ENCODE data around the gene NOP14. TPM values are rescaled to one million over a fixed set of nuclear protein-coding genes. Genes with fewer than 3 reads are reported as not detected.

Gene NOP14
- total and polyA plus RNA-seq, 2 experiments from 2014 or later, result 29.9 to 38.7 TPM

GRCh38 chr4:2962614-2963174, 512 bp downstream of the NOP14 start:
- peak overlapping the region; percentile 97 for H3K27ac Mint-ChIP-seq
- peak; percentile 41 for ATAC-seq

GRCh38 chr4:2961811-2962441, 1.3 kb downstream of the NOP14 start:
- no peak for ATAC-seq
- Histone ChIP-seq H3K4me3 (peak overlapping the region; percentile 76), H4K20me1 (replicated peaks; ENCODE audit: insufficient read depth) (peaks cover 7% of the 10 kb centered on the region), H3K27me3 (ENCODE audit: insufficient read depth) (peaks cover 11% of the 10 kb centered on the region), H3K4me1 (ENCODE audit: insufficient read depth) (0 out of 2 replicates have a peak, but pooled peaks cover 3% of the 10 kb centered on the region), H3F3A (replicated peaks; ENCODE audit: low read depth) (peaks cover 14% of the 10 kb centered on the region), H3K27ac (ENCODE audit: low read depth) (peak overlapping the region; percentile 39; the same call in 1 of the 2 replicates), H3K4me2 (peak overlapping the region; percentile 95), H3K36me3 (ENCODE audit: insufficient read depth) (peaks cover 11% of the 10 kb centered on the region), H3K79me2 (replicated peaks; ENCODE audit: insufficient read depth) (peaks cover 52% of the 10 kb centered on the region), H2AFZ (no peak overlapping the region), H3K9me2 (ENCODE audit: insufficient read depth) (no peaks in the 10 kb centered on the region)
- peak overlapping the region; percentile 89 for H3K4me3 Mint-ChIP-seq
- peaks cover 14% of the 10 kb centered on the region for H3K27me3 Mint-ChIP-seq (ENCODE audit: insufficient read depth, low read depth, poor library complexity)
- H3K27ac Mint-ChIP-seq, result no peak overlapping the region
- no peak for TF ChIP-seq NANOG (IDR thresholded peaks at IDR 0.05; ENCODE audit: borderline replicate concordance)
- no peak for TF ChIP-seq CREB1 (CRISPR knock-in tag; IDR thresholded peaks at IDR 0.05; ENCODE audit: low read depth)
- no peak for TF ChIP-seq REST (IDR thresholded peaks at IDR 0.05; ENCODE audit: unreplicated experiment)
- no peak for TF ChIP-seq ETS1 (IDR thresholded peaks at IDR 0.05)
- no peak for TF ChIP-seq EZH2 (IDR thresholded peaks at IDR 0.05; ENCODE audit: low read depth, unreplicated experiment)
- TF ChIP-seq ZNF331 (CRISPR knock-in tag; IDR thresholded peaks at IDR 0.05; ENCODE audit: low read depth), result no peak
- TF ChIP-seq CTCF (conservative IDR thresholded peaks at IDR 0.05; ENCODE audit: low read depth in 2 of 2), result no peak
- DNase-seq (ENCODE audit: low spot score), result peak; percentile 10
- peaks cover 15% of the 10 kb centered on the region for H3K9me3 Mint-ChIP-seq
- peaks cover 11% of the 10 kb centered on the region for H3K4me1 Mint-ChIP-seq
- peaks cover 37% of the 10 kb centered on the region for H3K36me3 Mint-ChIP-seq (ENCODE audit: low read depth)

More at GRCh38 chr4:2962614-2963174, 512 bp downstream of the NOP14 start:
- H3K4me2 ChIP-seq, result peak overlapping the region; percentile 95
- TF ChIP-seq NANOG (IDR thresholded peaks at IDR 0.05; ENCODE audit: borderline replicate concordance), result no peak
- TF ChIP-seq CREB1 (CRISPR knock-in tag; IDR thresholded peaks at IDR 0.05; ENCODE audit: low read depth), result peak; percentile 59
- H3K4me3 ChIP-seq, result peak overlapping the region; percentile 76
- H3K27me3 Mint-ChIP-seq (ENCODE audit: insufficient read depth, low read depth, poor library complexity), result peaks cover 10% of the 10 kb centered on the region
- H3K36me3 Mint-ChIP-seq (ENCODE audit: low read depth), result peaks cover 29% of the 10 kb centered on the region
- H3K27me3 ChIP-seq (ENCODE audit: insufficient read depth), result peaks cover 11% of the 10 kb centered on the region
- peaks cover 3% of the 10 kb centered on the region; the same call in 1 of the 2 replicates for H3K36me3 ChIP-seq (ENCODE audit: insufficient read depth)
- H3F3A ChIP-seq (replicated peaks; ENCODE audit: low read depth), result peaks cover 14% of the 10 kb centered on the region
- peak overlapping the region; percentile 86; the same call in 1 of the 2 replicates for H2AFZ ChIP-seq
- H3K79me2 ChIP-seq (replicated peaks; ENCODE audit: insufficient read depth), result peaks cover 44% of the 10 kb centered on the region
- peaks cover 11% of the 10 kb centered on the region for H3K4me1 Mint-ChIP-seq
- H3K27ac ChIP-seq (ENCODE audit: low read depth), result peak overlapping the region; percentile 74; the same call in 1 of the 2 replicates
- peak; percentile 81 for DNase-seq (ENCODE audit: low spot score)
- peak overlapping the region; percentile 89 for H3K4me3 Mint-ChIP-seq
- H4K20me1 ChIP-seq (replicated peaks; ENCODE audit: insufficient read depth), result peaks cover 7% of the 10 kb centered on the region
- no peaks in the 10 kb centered on the region for H3K9me2 ChIP-seq (ENCODE audit: insufficient read depth)
- H3K4me1 ChIP-seq (ENCODE audit: insufficient read depth), result 0 out of 2 replicates have a peak, but pooled peaks cover 3% of the 10 kb centered on the region
- peaks cover 7% of the 10 kb centered on the region for H3K9me3 Mint-ChIP-seq

Data from GM23338 (cell line).